GM12892 (cell line): ENCODE data around the gene THSD7B.
"Not testable (repeated sequence)": the region's sequence is repeated elsewhere in the genome, so short reads cannot be mapped to it uniquely, and the experiment has no call there.

ENCODE experiments used
- DNase-seq: peaks from one replicate; pipeline ENCODE4 v3.0.0; 2011; ENCODE audit not compliant: insufficient read length
- FAIRE-seq: peaks from 2 replicates; lab custom pipeline; 2011; peaks lifted over from hg19 to GRCh38; lab: Jason Lieb, UNC
- POLR2A ChIP-seq: IDR thresholded peaks from 2 replicates; pipeline ENCODE4 v1.6.1; 2011; ENCODE audit warnings: low read depth, low read length, control low read depth
- POLR2AphosphoS5 ChIP-seq: IDR thresholded peaks from 2 replicates; pipeline ENCODE4 v1.6.1; 2011; ENCODE audit warnings: low read depth, low read length, control low read depth
- TAF1 ChIP-seq: IDR thresholded peaks from 2 replicates; pipeline ENCODE4 v1.6.1; 2011; ENCODE audit warnings: low read depth, mild to moderate bottlenecking, control low read depth, low read length, borderline replicate concordance

THSD7B gene

GRCh38 chr2:137262594-137262993 lies 497.2 kb downstream of the THSD7B start:
- DNase-seq (no peak), FAIRE-seq (no peak)
- TF ChIP-seq TAF1, result no peak

GRCh38 chr2:137287913-137288639 lies 522.7 kb downstream of the THSD7B start:
- DNase-seq, result no peak
- no peak for TF ChIP-seq POLR2A
- TF ChIP-seq POLR2AphosphoS5, result no peak
- TF ChIP-seq TAF1, result no peak

GRCh38 chr2:137291836-137292570 lies 526.7 kb downstream of the THSD7B start:
- FAIRE-seq (no peak), DNase-seq (no peak)
- TF ChIP-seq POLR2A (no peak), TAF1 (no peak), POLR2AphosphoS5 (no peak)

More at GRCh38 chr2:137287913-137288639, 522.7 kb downstream of the THSD7B start:
- FAIRE-seq, result no peak

- DNase-seq (no peak), FAIRE-seq (no peak)
- TF ChIP-seq POLR2A (no peak), POLR2AphosphoS5 (no peak), TAF1 (no peak)
These were observed 533.0 kb downstream of the THSD7B start for GRCh38 chr2:137298377-137298776.

GRCh38 chr2:137300987-137301386 lies 535.6 kb downstream of the THSD7B start:
- TF ChIP-seq TAF1 (no peak), POLR2A (no peak), POLR2AphosphoS5 (no peak)
- FAIRE-seq (no peak), DNase-seq (no peak)

GRCh38 chr2:137302957-137303356 lies 537.6 kb downstream of the THSD7B start:
- DNase-seq, result no peak
- no peak for FAIRE-seq
- TF ChIP-seq POLR2AphosphoS5 (no peak), TAF1 (no peak), POLR2A (no peak)

- TF ChIP-seq POLR2A, result no peak
- no peak for TF ChIP-seq TAF1
- TF ChIP-seq POLR2AphosphoS5, result no peak
- FAIRE-seq (no peak), DNase-seq (no peak)
These were observed 550.7 kb downstream of the THSD7B start for GRCh38 chr2:137316075-137316474.

GRCh38 chr2:137321566-137321965 lies 556.2 kb downstream of the THSD7B start:
- TF ChIP-seq TAF1 (no peak), POLR2A (no peak), POLR2AphosphoS5 (no peak)
- peak; percentile 14 for FAIRE-seq
- DNase-seq, result no peak

GRCh38 chr2:137331562-137331961 lies 566.2 kb downstream of the THSD7B start:
- not testable (repeated sequence) for FAIRE-seq, DNase-seq

GRCh38 chr2:137333386-137334165 lies 568.2 kb downstream of the THSD7B start:
- FAIRE-seq (no peak), DNase-seq (no peak)
- TF ChIP-seq POLR2A, result no peak
- TF ChIP-seq POLR2AphosphoS5, result no peak
- TF ChIP-seq TAF1, result no peak

- no peak for TF ChIP-seq POLR2AphosphoS5
- no peak for TF ChIP-seq POLR2A
- TF ChIP-seq TAF1, result no peak
These were observed 570.7 kb downstream of the THSD7B start for GRCh38 chr2:137336067-137336466.

GRCh38 chr2:137339051-137339450 lies 573.7 kb downstream of the THSD7B start:
- TF ChIP-seq POLR2AphosphoS5, result no peak
- TF ChIP-seq TAF1, result no peak
- TF ChIP-seq POLR2A, result no peak
- no peak for FAIRE-seq
- no peak for DNase-seq

More at GRCh38 chr2:137336067-137336466, 570.7 kb downstream of the THSD7B start:
- FAIRE-seq (no peak), DNase-seq (no peak)
